K562 (cell line): ENCODE results near the gene HIVEP3. TPM values are rescaled to one million over a fixed set of nuclear protein-coding genes. Genes with fewer than 3 reads are reported as not detected.

Source experiments
- ATAC-seq: fragments of 200-7000 bp; cut with Tn5 transposase; 3 replicates; pipeline ENCODE4 v1.9.1; 2020; ENCODE audit warnings: moderate library complexity
- BruUV-seq: library from RNA; stranded (reverse); fragments of 400-500 nt; replicated peaks from 2 replicates; lab custom pipeline; 2021; lab: Mats Ljungman, UMichigan
- CTCF ChIA-PET: fragments of 300-600 bp; formaldehyde crosslinking; extraction: SDS; loops from one replicate; lab custom pipeline; 2021; ENCODE audit warnings: low intra/inter-chr PET ratio; lab: Yijun Ruan, JAX
- POLR2A ChIA-PET: fragments of 300-600, 350-650 bp; sonication (Branson Sonifier 250); formaldehyde crosslinking; extraction: SDS; loops from one replicate; lab custom pipeline; 2021; ENCODE audit warnings: antibody characterized with exemption, inconsistent platforms; lab: Yijun Ruan, JAX
- DNase-seq, 4 experiments: peaks; one replicate each; pipeline versions ENCODE4 v3.0.0 to v3.0.0-alpha.2; 2011 to 2018; ENCODE audit warnings: low spot score in 3 of 4, mixed read lengths in 3 of 4; ENCODE audit errors: extremely low read depth in 1 of 4
- FAIRE-seq: peaks from 2 replicates; lab custom pipeline; 2011; peaks lifted over from hg19 to GRCh38; lab: Jason Lieb, UNC
- H2AFZ ChIP-seq: 2 replicates; pipeline ENCODE4 v1.6.0; 2011; ENCODE audit warnings: low read depth, low read length, control low read depth, inconsistent platforms
- H3K27ac ChIP-seq: fragments of 200-600 bp; 3 replicates; pipeline ENCODE4 v1.8.0; 2011; ENCODE audit warnings: low read depth, mild to moderate bottlenecking, control low read depth, inconsistent platforms, low read length, moderate library complexity, mixed read lengths; ENCODE audit errors: extremely low read depth
- H3K27me3 ChIP-seq, 2 experiments: fragments of 300-600 bp in 1 of 2; 2 replicates in 1 of 2; 3 replicates in 1 of 2; pipeline versions ENCODE4 v1.6.0 to v1.8.0; 2011; ENCODE audit warnings: inconsistent platforms in 2 of 2, low read length in 2 of 2, mild to moderate bottlenecking in 1 of 2, mixed read lengths in 1 of 2, moderate library complexity in 1 of 2; ENCODE audit not compliant: control insufficient read depth in 2 of 2, insufficient read depth in 2 of 2
- H3K36me3 ChIP-seq: fragments of 300-600 bp; 3 replicates; pipeline ENCODE4 v1.8.0; 2011; ENCODE audit warnings: mild to moderate bottlenecking, low read length, inconsistent platforms; ENCODE audit not compliant: control insufficient read depth, insufficient read depth
- H3K4me1 ChIP-seq, 2 experiments: fragments of 200-600 bp in 1 of 2; replicated peaks in 1 of 2; 2 replicates in 1 of 2; 3 replicates in 1 of 2; pipeline versions ENCODE4 v1.5.1 to v1.8.0; 2011; ENCODE audit warnings: inconsistent platforms in 2 of 2, low read length in 2 of 2, mild to moderate bottlenecking in 1 of 2, mixed read lengths in 1 of 2, moderate library complexity in 1 of 2; ENCODE audit not compliant: control insufficient read depth in 2 of 2, insufficient read depth in 2 of 2
- H3K4me2 ChIP-seq: 2 replicates; pipeline ENCODE4 v1.6.1; 2011; ENCODE audit warnings: low read length, control low read depth, inconsistent platforms, mixed read lengths; ENCODE audit not compliant: insufficient read depth
- H3K4me3 ChIP-seq: fragments of 200-600 bp; sonication (generic), shearing (Covaris generic); 2 replicates; pipeline ENCODE4 v1.5.1; 2016; ENCODE audit warnings: control low read depth, inconsistent platforms
- H3K79me2 ChIP-seq: fragments of 200-600 bp; 3 replicates; pipeline ENCODE4 v1.8.0; 2011; ENCODE audit warnings: low read length, inconsistent platforms; ENCODE audit not compliant: control insufficient read depth, insufficient read depth
- H3K9ac ChIP-seq, 2 experiments: 2 replicates each; pipeline versions ENCODE4 v1.6.0 to v1.6.1; 2011; ENCODE audit warnings: low read depth in 2 of 2, low read length in 2 of 2, control low read depth in 1 of 2, inconsistent platforms in 1 of 2, mild to moderate bottlenecking in 1 of 2, mixed read lengths in 1 of 2; ENCODE audit not compliant: insufficient read depth in 1 of 2
- H3K9me1 ChIP-seq: one replicate; pipeline ENCODE4 v1.6.0; 2011; ENCODE audit warnings: inconsistent platforms, mild to moderate bottlenecking, low read length, moderate library complexity; ENCODE audit not compliant: control insufficient read depth, insufficient read depth
- H3K9me3 ChIP-seq: replicated peaks from 2 replicates; pipeline ENCODE4 v1.5.1; 2011; ENCODE audit warnings: low read depth, low read length, inconsistent platforms; ENCODE audit not compliant: control insufficient read depth, insufficient read depth
- H4K20me1 ChIP-seq: replicated peaks from 2 replicates; pipeline ENCODE4 v1.6.1; 2011; ENCODE audit warnings: low read length, inconsistent platforms, mixed read lengths; ENCODE audit not compliant: control insufficient read depth, insufficient read depth
- FOXJ2 ChIP-seq: fragments of 200-800 bp; sonication (Bioruptor generic); IDR thresholded peaks from 2 replicates; pipeline ENCODE4 v1.6.1; 2016; ENCODE audit warnings: missing genetic modification characterization, missing compliant biosample characterization
- HCFC1 ChIP-seq: IDR thresholded peaks from 2 replicates; pipeline ENCODE4 v1.6.1; 2012; ENCODE audit warnings: low read depth, low read length, improper control_type of control experiment
- HNRNPL ChIP-seq: fragments of 200-400 bp; formaldehyde crosslinking; IDR thresholded peaks from 2 replicates; pipeline ENCODE4 v1.6.1; 2017; ENCODE audit warnings: low read depth, mild to moderate bottlenecking, low read length
- RBM14 ChIP-seq: fragments of 200-400 bp; formaldehyde crosslinking; IDR thresholded peaks from 2 replicates; pipeline ENCODE4 v1.6.1; 2018; ENCODE audit warnings: low read depth, mild to moderate bottlenecking, low read length, moderate library complexity, borderline replicate concordance; ENCODE audit not compliant: insufficient read depth
- SAFB ChIP-seq: fragments of 200-400 bp; formaldehyde crosslinking; IDR thresholded peaks from 2 replicates; pipeline ENCODE4 v1.6.1; 2017; ENCODE audit warnings: low read depth, low read length, borderline replicate concordance
- YY1 ChIP-seq, 3 experiments: IDR thresholded peaks; 2 replicates each; pipeline ENCODE4 v1.6.1; 2011; ENCODE audit warnings: low read length in 2 of 3, mild to moderate bottlenecking in 2 of 3, moderate library complexity in 2 of 3, borderline replicate concordance in 1 of 3, control low read depth in 1 of 3, low read depth in 1 of 3; ENCODE audit not compliant: insufficient read depth in 3 of 3, insufficient replicate concordance in 2 of 3, control insufficient read depth in 1 of 3, insufficient read length in 1 of 3; ENCODE audit errors: extremely low read depth in 1 of 3
- ZNF165 ChIP-seq: fragments of 250-450 bp; sonication (Bioruptor Pico); IDR thresholded peaks from 2 replicates; pipeline ENCODE4 v1.4.0; 2020; ENCODE audit warnings: borderline replicate concordance
- ZNF212 ChIP-seq: fragments of 450-650 bp; formaldehyde crosslinking; IDR thresholded peaks from 2 replicates; pipeline ENCODE4 v1.4.0; 2020; ENCODE audit warnings: mild to moderate bottlenecking
- ZNF24 ChIP-seq: fragments of 450-650 bp; IDR thresholded peaks from 2 replicates; pipeline ENCODE4 v1.6.1; 2016
- WGBS: fragments of 100-300 bp; shearing (Covaris generic); methylation state at CpG from one replicate; pipeline ENCODE4 v1.1.6; 2016; ENCODE audit warnings: low coverage, mixed read lengths; ENCODE audit not compliant: insufficient coverage; ENCODE audit errors: missing lambda C conversion rate; 5-methylcytosine and 5-hydroxymethylcytosine counted together
- in situ Hi-C: fragments of 300-500 bp; cut with MboI; formaldehyde crosslinking; loops from 4 replicates; pipeline ENCODE4 v1.15.0; 2018; ENCODE audit warnings: inconsistent platforms, mixed read lengths
- intact Hi-C: fragments of 100-400 bp; cut with micrococcal nuclease; formaldehyde crosslinking; loops from 2 replicates; pipeline ENCODE4 v1.14.2; 2022
- polyA plus RNA-seq, 8 experiments: library from polyadenylated mRNA; depleted of rRNA in 4 of 8; stranded (reverse) in 5 of 8; unstranded in 3 of 8; fragments of >200 nt; fragmentation: Nextera tagmentation in 2 of 8; fragmentation: Illumina TruSeq in 1 of 8; extraction: Ambion mirVana in 2 of 8; extraction: Trizol in 1 of 8; gene quantifications; 2 replicates each; pipeline versions ENCODE4 v1.2.1 to v1.2.3, GENCODE V29; 2011 to 2014; ENCODE audit warnings: inconsistent platforms in 1 of 8, missing spikeins in 1 of 8
- total RNA-seq, 7 experiments: library from RNA; depleted of rRNA in 6 of 7; stranded (reverse); fragments of >200 nt in 6 of 7; fragmentation: Illumina TruSeq in 2 of 7; extraction: Trizol in 2 of 7; gene quantifications; 2 replicates each; pipeline versions ENCODE4 v1.2.1 to v1.2.3, GENCODE V29; 2011 to 2021; ENCODE audit warnings: low replicate concordance in 1 of 7

Gene HIVEP3
- total and polyA plus RNA-seq, 9 of the 15 experiments (the other 6 are each of a cell fraction or from before 2014, with no cell fraction given): 0.09 to 0.58 (median 0.34) TPM; not detected in 1

GRCh38 chr1:41927118-41927517 lies 8.4 kb upstream of the HIVEP3 start (continued):
- TF ChIP-seq HNRNPL: no peak

- Histone ChIP-seq H3K36me3 (no peaks in the 10 kb centered on the region), H4K20me1 (no peaks in the 10 kb centered on the region), H2AFZ (no peak overlapping the region), H3K9ac (no peak overlapping the region), H3K27me3 (0 out of 5 replicates have a peak, but pooled peaks cover 0 to 2% of the 10 kb centered on the region in 2 experiments), H3K4me3 (no peak overlapping the region), H3K4me1 (no peaks in the 10 kb centered on the region), H3K27ac (no peak overlapping the region), H3K9me3 (no peaks in the 10 kb centered on the region), H3K79me2 (no peaks in the 10 kb centered on the region), H3K9me1 (no peaks in the 10 kb centered on the region), H3K4me2 (no peak overlapping the region)
- peak; percentile 73; the same call in 2 of the 3 replicates for ATAC-seq
- ChIA-PET CTCF (no interaction called here), POLR2A (interaction anchor here (0.9 kb wide), 1 partner anchor 11 kb away, joined by 3 read pairs; no protein-coding TSS in a partner anchor)
- TF ChIP-seq YY1 (IDR thresholded peaks at IDR 0.05; ENCODE audit: borderline replicate concordance in 1 of 3, control insufficient read depth in 1 of 3, extremely low read depth in 1 of 3, insufficient read depth in 3 of 3, insufficient read length in 1 of 3, insufficient replicate concordance in 2 of 3, low read depth in 1 of 3, low read length in 2 of 3) (peak in 1 of 3 experiments; percentile 44), ZNF24 (no peak), SAFB (no peak), FOXJ2 (tag) (no peak), HCFC1 (peak; percentile 67), RBM14 (no peak), ZNF165 (CRISPR knock-in tag) (no peak), ZNF212 (no peak)
- FAIRE-seq: no peak
- BruUV-seq: no TSS peak
- DNase-seq: no peak
- intact Hi-C loops (no loop called here), in situ Hi-C loops (no loop called here)
- WGBS: 0% methylated on average over 1 of the region's 1 CpG
Measured at GRCh38 chr1:41925712-41926111, 7.0 kb upstream of the HIVEP3 start.
